Mucosa of rectum (tissue), 2 donors: Measurements from ENCODE around the gene THBS1.

Experiments used
- H3K27ac ChIP-seq, 2 donors: one replicate each; pipeline ENCODE4 v1.7.0; 2013; ENCODE audit warnings: inconsistent platforms in 2 of 2, low read depth in 2 of 2, low read length in 2 of 2
- H3K27me3 ChIP-seq, 2 donors: one replicate each; pipeline ENCODE4 v1.7.0; 2013; ENCODE audit warnings: low read length in 2 of 2; ENCODE audit not compliant: control insufficient read depth in 2 of 2, insufficient read depth in 2 of 2
- H3K36me3 ChIP-seq, 2 donors: one replicate each; pipeline ENCODE4 v1.7.0; 2013; ENCODE audit warnings: low read length in 2 of 2; ENCODE audit not compliant: control insufficient read depth in 2 of 2, insufficient read depth in 2 of 2
- H3K4me1 ChIP-seq, 2 donors: one replicate each; pipeline ENCODE4 v1.7.0; 2013; ENCODE audit warnings: low read length in 2 of 2, mild to moderate bottlenecking in 1 of 2; ENCODE audit not compliant: control insufficient read depth in 2 of 2, insufficient read depth in 2 of 2
- H3K4me3 ChIP-seq, 2 donors: one replicate each; pipeline ENCODE4 v1.7.0; 2013; ENCODE audit warnings: low read length in 2 of 2
- H3K9ac ChIP-seq, 2 donors: one replicate each; pipeline ENCODE4 v1.7.0; 2013; ENCODE audit warnings: low read length in 2 of 2, low read depth in 1 of 2, mild to moderate bottlenecking in 1 of 2
- H3K9me3 ChIP-seq, 2 donors: one replicate each; pipeline ENCODE4 v1.7.0; 2013; ENCODE audit warnings: low read length in 2 of 2; ENCODE audit not compliant: control insufficient read depth in 2 of 2
- donor health status: healthy.
- donor health status: Normal muscosa, but diverticular disease.

THBS1 gene

DNA sequence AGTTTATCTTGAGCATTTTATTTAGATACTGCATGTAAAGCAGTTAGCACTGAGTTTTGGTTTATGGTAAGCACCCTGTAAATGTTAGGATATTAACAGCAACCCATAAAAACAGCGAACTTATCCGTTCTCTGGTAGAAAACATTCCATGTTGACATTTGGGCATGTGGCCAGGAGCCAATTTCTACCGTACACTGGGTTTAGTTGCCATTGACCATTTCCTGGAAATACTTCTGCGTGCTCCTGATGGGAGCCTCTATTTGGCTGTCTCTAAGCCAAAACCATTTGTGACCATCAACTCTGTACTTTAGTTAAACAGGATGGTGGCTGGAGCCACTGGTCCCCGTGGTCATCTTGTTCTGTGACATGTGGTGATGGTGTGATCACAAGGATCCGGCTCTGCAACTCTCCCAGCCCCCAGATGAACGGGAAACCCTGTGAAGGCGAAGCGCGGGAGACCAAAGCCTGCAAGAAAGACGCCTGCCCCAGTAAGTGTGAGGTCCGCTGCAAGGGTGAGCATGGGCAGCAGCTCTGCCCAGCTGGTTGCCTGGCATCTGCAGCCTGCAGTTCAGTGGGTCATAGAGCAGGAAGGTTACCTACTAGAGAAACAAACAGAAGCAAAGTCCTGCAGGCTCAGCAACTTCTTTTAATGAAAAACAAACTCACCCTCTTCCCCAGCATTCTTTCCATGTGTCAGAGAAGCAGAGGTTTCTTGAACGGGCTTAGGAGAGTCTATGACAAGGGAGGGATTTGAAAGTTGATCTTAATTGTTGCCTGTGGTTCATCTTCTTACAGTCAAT lies 7.1 kb downstream of the THBS1 start:
- Histone ChIP-seq H3K9ac (no peak overlapping the region), H3K27ac (no peak overlapping the region), H3K9me3 (no peaks in the 10 kb centered on the region), H3K4me3 (no peak overlapping the region), H3K27me3 (no peaks in the 10 kb centered on the region), H3K4me1 (peaks cover 32 to 40% of the 10 kb centered on the region in 2 donors), H3K36me3 (peaks cover 93 to 97% of the 10 kb centered on the region in 2 donors)

DNA sequence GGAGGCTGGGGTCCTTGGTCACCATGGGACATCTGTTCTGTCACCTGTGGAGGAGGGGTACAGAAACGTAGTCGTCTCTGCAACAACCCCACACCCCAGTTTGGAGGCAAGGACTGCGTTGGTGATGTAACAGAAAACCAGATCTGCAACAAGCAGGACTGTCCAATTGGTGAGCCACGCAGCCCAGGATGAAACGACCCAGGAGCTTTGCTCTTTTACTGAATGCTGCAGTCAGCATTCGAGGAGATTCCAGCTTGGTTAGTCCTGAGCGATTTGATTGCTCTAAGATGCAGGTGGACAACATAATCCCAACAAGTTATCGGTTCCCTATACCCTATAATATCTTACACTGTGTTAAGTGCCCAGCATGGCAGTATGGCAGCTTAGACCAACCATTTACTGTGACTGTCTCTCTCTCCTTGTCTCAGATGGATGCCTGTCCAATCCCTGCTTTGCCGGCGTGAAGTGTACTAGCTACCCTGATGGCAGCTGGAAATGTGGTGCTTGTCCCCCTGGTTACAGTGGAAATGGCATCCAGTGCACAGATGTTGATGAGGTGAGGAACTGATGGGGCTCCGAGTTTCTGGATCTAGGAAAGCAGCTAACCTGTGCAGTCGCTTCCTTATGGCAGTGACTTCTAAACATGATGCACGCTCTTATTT lies 7.8 kb downstream of the THBS1 start:
- Histone ChIP-seq H3K4me3 (no peak overlapping the region), H3K9ac (no peak overlapping the region), H3K27me3 (no peaks in the 10 kb centered on the region), H3K4me1 (peaks cover 38 to 44% of the 10 kb centered on the region in 2 donors), H3K27ac (no peak overlapping the region), H3K36me3 (peaks cover 96 to 99% of the 10 kb centered on the region in 2 donors), H3K9me3 (no peaks in the 10 kb centered on the region)

DNA sequence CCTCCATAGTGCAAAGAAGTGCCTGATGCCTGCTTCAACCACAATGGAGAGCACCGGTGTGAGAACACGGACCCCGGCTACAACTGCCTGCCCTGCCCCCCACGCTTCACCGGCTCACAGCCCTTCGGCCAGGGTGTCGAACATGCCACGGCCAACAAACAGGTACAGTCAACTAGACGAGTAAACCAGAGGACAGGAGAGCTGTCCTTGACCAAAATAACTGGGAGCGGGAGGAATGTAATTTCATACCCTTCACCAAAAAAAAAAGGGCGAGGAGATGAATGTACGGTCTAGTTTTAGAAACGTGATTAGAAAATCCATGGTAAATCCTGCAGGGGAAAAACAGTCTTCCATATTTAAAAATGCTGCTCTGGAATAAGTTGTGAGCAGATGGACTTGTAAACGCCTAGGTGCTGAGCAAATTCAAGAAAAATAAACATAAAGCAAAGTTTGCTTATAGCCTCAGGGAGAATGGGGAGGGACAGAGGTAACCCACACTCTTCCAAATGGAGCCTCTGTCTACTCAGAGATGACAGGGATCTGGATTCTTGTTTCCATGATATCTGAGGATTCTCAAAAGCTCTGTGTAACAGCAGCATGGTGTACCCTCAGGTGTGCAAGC lies 8.4 kb downstream of the THBS1 start:
- Histone ChIP-seq H3K9ac (no peak overlapping the region), H3K4me3 (no peak overlapping the region), H3K9me3 (no peaks in the 10 kb centered on the region), H3K4me1 (peaks cover 36 to 44% of the 10 kb centered on the region in 2 donors), H3K27me3 (no peaks in the 10 kb centered on the region), H3K36me3 (peaks cover 96 to 98% of the 10 kb centered on the region in 2 donors), H3K27ac (no peak overlapping the region)

DNA sequence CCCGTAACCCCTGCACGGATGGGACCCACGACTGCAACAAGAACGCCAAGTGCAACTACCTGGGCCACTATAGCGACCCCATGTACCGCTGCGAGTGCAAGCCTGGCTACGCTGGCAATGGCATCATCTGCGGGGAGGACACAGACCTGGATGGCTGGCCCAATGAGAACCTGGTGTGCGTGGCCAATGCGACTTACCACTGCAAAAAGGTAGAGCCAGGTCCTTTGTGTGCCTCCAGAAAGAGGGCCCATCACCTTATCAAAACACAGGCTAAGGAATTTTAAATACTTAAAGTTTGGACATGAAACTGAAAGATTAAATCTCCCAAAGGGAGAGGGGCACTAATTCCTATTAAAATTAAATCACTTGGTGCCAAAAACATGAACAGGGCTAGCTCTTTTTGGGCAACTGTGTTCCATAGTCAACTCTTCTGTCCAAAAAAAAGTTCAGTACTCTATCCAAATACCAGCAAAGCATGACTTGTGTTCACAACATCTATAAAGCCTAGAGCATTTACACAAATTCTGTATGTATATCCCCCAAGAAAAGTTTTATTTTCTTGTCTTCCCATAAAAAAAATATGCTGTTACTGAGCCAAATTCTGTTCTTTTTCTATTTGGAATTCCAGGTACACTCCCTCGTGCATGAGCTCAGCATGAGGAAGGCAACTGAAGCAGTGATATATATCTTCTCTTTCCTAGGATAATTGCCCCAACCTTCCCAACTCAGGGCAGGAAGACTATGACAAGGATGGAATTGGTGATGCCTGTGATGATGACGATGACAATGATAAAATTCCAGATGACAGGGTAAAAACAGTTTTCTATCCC lies 9.2 kb downstream of the THBS1 start:
- Histone ChIP-seq H3K4me3 (no peak overlapping the region), H3K27ac (no peak overlapping the region), H3K27me3 (no peaks in the 10 kb centered on the region), H3K36me3 (peaks cover 96 to 100% of the 10 kb centered on the region in 2 donors), H3K4me1 (peaks cover 29 to 40% of the 10 kb centered on the region in 2 donors), H3K9me3 (no peaks in the 10 kb centered on the region), H3K9ac (no peak overlapping the region)

DNA sequence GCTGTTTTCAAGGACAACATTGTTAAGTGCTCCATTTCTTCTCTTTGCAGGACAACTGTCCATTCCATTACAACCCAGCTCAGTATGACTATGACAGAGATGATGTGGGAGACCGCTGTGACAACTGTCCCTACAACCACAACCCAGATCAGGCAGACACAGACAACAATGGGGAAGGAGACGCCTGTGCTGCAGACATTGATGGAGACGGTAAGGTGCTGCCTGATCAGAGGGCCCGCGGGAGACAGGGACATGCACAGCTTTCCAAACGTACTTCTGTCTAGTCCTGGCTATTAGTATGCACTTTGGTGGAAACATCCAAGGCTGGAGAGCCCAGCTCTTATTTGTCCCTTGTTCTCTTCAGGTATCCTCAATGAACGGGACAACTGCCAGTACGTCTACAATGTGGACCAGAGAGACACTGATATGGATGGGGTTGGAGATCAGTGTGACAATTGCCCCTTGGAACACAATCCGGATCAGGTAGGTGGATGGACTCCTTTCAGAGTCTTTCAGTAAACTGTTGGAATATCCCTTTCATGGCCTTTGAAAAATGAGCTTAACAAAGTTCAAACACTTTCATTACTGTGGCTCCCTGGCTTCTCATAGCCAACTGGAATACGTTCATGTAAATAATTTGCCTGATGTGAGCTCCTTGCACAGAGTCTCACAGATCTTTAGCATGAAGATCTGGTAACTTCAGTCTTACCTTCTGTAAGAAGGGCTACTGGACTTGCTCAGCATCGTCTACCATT lies 10.4 kb downstream of the THBS1 start:
- Histone ChIP-seq H3K27ac (no peak overlapping the region), H3K27me3 (no peaks in the 10 kb centered on the region), H3K9ac (no peak overlapping the region), H3K4me1 (peaks cover 25 to 39% of the 10 kb centered on the region in 2 donors), H3K9me3 (no peaks in the 10 kb centered on the region), H3K4me3 (no peak overlapping the region), H3K36me3 (peaks cover 94 to 98% of the 10 kb centered on the region in 2 donors)

DNA sequence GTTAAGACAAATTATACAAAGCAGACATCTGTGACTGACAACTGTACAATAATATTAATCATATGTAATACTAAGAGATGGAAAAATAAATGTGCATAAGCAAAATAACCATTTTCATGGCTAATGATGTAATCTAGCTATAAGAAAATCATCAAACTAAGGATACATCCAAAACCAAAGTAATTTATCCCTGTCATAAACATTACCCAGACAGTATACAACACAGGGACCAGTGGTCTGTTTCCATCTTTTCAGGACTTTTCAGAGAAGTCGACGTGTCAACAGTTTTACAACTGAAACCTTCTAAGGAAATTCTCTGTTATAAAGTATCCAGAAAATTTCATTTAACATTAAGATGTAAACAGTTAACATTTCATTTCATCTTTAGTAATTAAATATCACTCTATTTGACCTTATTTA lies 11.0 kb downstream of the THBS1 start:
- H3K9ac ChIP-seq = no peak overlapping the region
- H3K27me3 ChIP-seq = no peaks in the 10 kb centered on the region
- H3K4me3 ChIP-seq = no peak overlapping the region
- H3K36me3 ChIP-seq = peaks cover 88 to 96% of the 10 kb centered on the region in 2 donors
- H3K4me1 ChIP-seq = peaks cover 28 to 39% of the 10 kb centered on the region in 2 donors
- H3K9me3 ChIP-seq = no peaks in the 10 kb centered on the region
- no peak overlapping the region for H3K27ac ChIP-seq

DNA sequence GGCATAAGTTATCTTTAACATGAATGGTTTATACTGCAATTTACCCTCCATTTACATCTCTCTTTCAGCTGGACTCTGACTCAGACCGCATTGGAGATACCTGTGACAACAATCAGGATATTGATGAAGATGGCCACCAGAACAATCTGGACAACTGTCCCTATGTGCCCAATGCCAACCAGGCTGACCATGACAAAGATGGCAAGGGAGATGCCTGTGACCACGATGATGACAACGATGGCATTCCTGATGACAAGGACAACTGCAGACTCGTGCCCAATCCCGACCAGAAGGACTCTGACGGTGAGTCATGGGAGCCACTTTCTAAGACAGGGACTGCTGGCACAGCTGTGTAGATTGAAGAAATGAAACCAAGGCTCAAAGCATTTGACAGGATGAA lies 11.6 kb downstream of the THBS1 start:
- H3K27ac ChIP-seq = peak overlapping the region in 1 of 2 donors; percentile 59
- no peaks in the 10 kb centered on the region for H3K9me3 ChIP-seq
- peaks cover 27 to 42% of the 10 kb centered on the region in 2 donors for H3K4me1 ChIP-seq
- H3K4me3 ChIP-seq = no peak overlapping the region
- H3K9ac ChIP-seq = no peak overlapping the region
- peaks cover 82 to 90% of the 10 kb centered on the region in 2 donors for H3K36me3 ChIP-seq
- no peaks in the 10 kb centered on the region for H3K27me3 ChIP-seq

DNA sequence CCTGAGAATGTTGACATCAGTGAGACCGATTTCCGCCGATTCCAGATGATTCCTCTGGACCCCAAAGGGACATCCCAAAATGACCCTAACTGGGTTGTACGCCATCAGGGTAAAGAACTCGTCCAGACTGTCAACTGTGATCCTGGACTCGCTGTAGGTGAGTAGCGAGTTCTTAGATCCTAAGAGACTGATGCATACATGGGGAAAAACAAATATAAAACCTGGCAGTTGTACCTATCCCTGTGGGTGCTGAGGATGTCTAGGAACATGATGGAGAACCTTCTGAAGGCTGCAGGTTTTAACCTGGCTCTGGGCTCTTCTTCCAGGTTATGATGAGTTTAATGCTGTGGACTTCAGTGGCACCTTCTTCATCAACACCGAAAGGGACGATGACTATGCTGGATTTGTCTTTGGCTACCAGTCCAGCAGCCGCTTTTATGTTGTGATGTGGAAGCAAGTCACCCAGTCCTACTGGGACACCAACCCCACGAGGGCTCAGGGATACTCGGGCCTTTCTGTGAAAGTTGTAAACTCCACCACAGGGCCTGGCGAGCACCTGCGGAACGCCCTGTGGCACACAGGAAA lies 12.3 kb downstream of the THBS1 start:
- Histone ChIP-seq H3K27ac (peak overlapping the region; percentile 59 to 60), H3K9me3 (no peaks in the 10 kb centered on the region), H3K9ac (peak overlapping the region in 1 of 2 donors; percentile 28), H3K27me3 (no peaks in the 10 kb centered on the region), H3K4me3 (no peak overlapping the region), H3K36me3 (peaks cover 75 to 84% of the 10 kb centered on the region in 2 donors), H3K4me1 (peaks cover 28 to 49% of the 10 kb centered on the region in 2 donors)
